Right atrium auricular region (tissue), 2 donors: Measurements from ENCODE around the gene JDP2. TPM values are rescaled to one million over a fixed set of nuclear protein-coding genes. Genes with fewer than 3 reads are reported as not detected.
"Not testable (repeated sequence)": the region's sequence is repeated elsewhere in the genome, so short reads cannot be mapped to it uniquely, and the experiment has no call there.

Experiments used
- DNase-seq: peaks from one replicate; pipeline ENCODE4 v3.0.0-alpha.2; 2019; ENCODE audit warnings: low spot score
- H3K27ac ChIP-seq, 2 donors: fragments of 200-600 bp; sonication (generic); 1 replicate in 1 of 2; 2 replicates in 1 of 2; pipeline ENCODE4 v1.5.1; 2016 to 2019
- H3K27me3 ChIP-seq, 2 donors: fragments of 200-600 bp; sonication (generic); one replicate each; pipeline versions ENCODE4 v1.5.1 to v1.6.0; 2017 to 2019
- H3K36me3 ChIP-seq: fragments of 200-600 bp; sonication (generic); one replicate; pipeline ENCODE4 v1.5.1; 2016
- H3K4me1 ChIP-seq, 2 donors: fragments of 200-600 bp; sonication (generic); one replicate each; pipeline versions ENCODE4 v1.5.1 to v1.6.0; 2017 to 2019
- H3K4me3 ChIP-seq, 2 donors: fragments of 200-600 bp; sonication (generic); 1 replicate in 1 of 2; 2 replicates in 1 of 2; pipeline ENCODE4 v1.5.1; 2017 to 2019; ENCODE audit warnings: mild to moderate bottlenecking in 1 of 2, moderate library complexity in 1 of 2
- H3K9me3 ChIP-seq, 2 donors: fragments of 200-600 bp; sonication (generic); one replicate each; pipeline ENCODE4 v1.5.1; 2019
- total RNA-seq, 2 donors: library from RNA; depleted of rRNA; stranded (reverse); fragments of >200 nt; gene quantifications; one replicate each; pipeline ENCODE4 v1.1.0, GENCODE V29; 2016
- TF ChIP-seq, protein P1 (sequence below), 2 donors: fragments of 200-600 bp; sonication (generic); IDR thresholded peaks; one replicate each; pipeline ENCODE4 v1.5.1; 2019; ENCODE audit warnings: antibody characterized with exemption in 2 of 2

The JDP2 gene
- total RNA-seq, 2 donors from 2014 or later, result 46.1 to 67.4 TPM

DNA sequence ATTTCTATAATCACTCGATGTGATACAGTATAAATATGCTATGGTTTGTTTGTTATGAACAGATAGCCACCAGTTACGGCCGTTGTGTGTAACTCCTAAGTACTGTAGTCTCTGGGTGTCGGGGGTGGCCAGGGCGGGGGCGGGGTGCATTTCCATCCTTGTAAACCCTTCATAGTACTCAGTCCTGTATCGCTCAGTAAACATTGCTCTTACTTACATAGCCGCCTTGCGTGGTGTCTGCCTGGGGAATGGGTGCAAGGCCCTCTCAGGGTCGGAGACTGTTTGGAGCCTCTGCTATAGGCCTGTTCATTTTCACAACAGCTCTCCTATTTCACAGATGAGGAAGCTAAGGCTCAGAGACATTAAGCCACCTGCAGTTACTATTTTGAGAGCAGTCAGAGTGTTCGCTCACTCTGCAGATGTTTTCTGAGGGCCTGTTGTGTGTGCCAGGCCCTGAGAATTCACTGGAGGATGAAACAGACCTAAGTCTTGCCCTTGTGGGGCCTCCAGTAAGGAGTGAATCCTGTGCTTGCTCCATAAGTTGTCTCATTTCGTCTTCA lies 42.5 kb downstream of the JDP2 start:
- Histone ChIP-seq H3K27me3 (no peaks in the 10 kb centered on the region), H3K27ac (no peak overlapping the region), H3K4me1 (peaks cover 0 to 36% of the 10 kb centered on the region in 2 donors), H3K4me3 (no peak overlapping the region), H3K36me3 (peaks cover 55% of the 10 kb centered on the region), H3K9me3 (no peaks in the 10 kb centered on the region)
- DNase-seq, result no peak
- TF ChIP-seq, protein P1, sequence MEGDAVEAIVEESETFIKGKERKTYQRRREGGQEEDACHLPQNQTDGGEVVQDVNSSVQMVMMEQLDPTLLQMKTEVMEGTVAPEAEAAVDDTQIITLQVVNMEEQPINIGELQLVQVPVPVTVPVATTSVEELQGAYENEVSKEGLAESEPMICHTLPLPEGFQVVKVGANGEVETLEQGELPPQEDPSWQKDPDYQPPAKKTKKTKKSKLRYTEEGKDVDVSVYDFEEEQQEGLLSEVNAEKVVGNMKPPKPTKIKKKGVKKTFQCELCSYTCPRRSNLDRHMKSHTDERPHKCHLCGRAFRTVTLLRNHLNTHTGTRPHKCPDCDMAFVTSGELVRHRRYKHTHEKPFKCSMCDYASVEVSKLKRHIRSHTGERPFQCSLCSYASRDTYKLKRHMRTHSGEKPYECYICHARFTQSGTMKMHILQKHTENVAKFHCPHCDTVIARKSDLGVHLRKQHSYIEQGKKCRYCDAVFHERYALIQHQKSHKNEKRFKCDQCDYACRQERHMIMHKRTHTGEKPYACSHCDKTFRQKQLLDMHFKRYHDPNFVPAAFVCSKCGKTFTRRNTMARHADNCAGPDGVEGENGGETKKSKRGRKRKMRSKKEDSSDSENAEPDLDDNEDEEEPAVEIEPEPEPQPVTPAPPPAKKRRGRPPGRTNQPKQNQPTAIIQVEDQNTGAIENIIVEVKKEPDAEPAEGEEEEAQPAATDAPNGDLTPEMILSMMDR (IDR thresholded peaks at IDR 0.05), result no peak

DNA sequence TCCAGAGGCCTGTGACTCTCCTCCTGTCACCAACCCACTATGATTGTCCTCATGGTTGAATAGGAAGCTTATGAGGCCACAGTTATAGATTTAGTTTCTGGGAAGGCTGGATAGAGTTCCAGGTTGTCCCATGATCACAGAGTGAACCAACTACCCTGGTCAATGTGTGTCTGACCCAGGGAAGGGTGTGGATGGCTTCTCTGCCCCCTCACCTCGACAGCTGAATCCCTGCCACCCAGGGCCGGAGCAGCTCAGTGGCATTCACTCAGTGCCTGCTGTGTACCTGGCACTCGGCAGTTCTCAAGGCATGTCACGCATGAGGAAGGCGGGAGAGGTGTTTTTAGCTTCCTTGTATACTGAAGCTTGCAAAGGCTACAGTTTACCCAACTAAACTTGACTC lies 43.2 kb downstream of the JDP2 start:
- TF ChIP-seq, protein P1 (IDR thresholded peaks at IDR 0.05), result no peak
- no peak overlapping the region for H3K4me3 ChIP-seq
- H3K36me3 ChIP-seq, result peaks cover 51% of the 10 kb centered on the region
- H3K4me1 ChIP-seq, result peaks cover 0 to 33% of the 10 kb centered on the region in 2 donors
- H3K9me3 ChIP-seq, result no peaks in the 10 kb centered on the region
- no peaks in the 10 kb centered on the region for H3K27me3 ChIP-seq
- H3K27ac ChIP-seq, result no peak overlapping the region
- no peak for DNase-seq

DNA sequence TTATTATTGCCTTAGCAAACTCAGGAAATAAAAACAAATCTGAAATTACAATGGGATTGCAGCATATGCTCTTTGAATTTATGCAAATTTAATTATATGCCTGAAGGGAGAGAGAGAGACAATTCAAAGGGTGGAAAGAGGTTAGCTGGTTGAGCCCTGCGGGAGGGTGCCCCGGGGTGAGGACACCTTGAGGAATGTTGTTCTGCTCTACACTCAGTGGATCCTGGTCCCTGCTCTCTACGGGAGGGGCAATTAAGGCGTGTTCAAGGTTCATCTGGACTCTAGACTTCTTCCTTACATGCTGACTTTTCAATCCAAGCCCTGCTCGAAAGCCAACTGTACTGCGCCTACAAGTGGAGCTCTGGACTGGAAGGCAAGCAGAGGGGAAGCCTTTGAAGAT lies 46.3 kb downstream of the JDP2 start:
- DNase-seq, result not testable (repeated sequence)
- H3K36me3 ChIP-seq, result peaks cover 42% of the 10 kb centered on the region

DNA sequence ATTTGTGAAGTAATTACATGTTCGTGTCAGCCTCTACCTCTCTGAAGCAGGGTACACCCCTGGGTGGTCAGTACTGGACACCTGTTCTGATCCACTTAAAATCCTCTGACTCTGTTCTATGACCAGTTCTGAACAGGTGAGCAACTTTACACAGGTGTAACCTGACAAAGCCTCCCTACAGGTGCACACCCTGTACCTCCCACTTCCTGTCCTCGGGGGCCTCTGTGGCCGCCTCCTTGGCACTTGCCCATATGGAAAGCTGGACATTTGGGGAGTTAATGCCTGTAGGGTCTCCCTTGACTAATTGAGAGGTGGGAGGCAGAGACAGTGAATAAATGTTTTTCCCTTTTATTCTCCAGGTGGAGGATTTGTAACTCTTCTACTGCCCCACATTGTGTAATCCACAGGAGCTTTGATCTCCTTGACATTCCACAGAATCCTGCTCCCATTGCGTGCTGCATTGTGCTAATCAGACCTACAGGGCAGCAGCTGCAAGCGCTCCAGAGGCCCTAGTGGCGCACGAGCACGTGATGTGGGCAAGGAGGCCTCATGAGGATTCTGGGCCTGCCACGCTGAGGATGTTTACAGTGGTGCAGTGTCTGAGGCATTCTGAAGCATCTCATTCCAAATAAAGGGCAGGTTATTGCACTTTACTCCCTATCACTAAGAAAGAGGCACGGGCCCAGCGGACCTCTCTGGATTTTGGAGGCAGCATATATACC lies 48.6 kb downstream of the JDP2 start:
- TF ChIP-seq, protein P1 (IDR thresholded peaks at IDR 0.05), result no peak
- peaks cover 0 to 5% of the 10 kb centered on the region in 2 donors for H3K4me1 ChIP-seq
- H3K4me3 ChIP-seq, result no peak overlapping the region
- peaks cover 18% of the 10 kb centered on the region for H3K36me3 ChIP-seq
- no peak overlapping the region for H3K27ac ChIP-seq
- no peaks in the 10 kb centered on the region for H3K27me3 ChIP-seq
- H3K9me3 ChIP-seq, result no peaks in the 10 kb centered on the region
- DNase-seq, result no peak

More for the DNA sequence above, 46.3 kb downstream of the JDP2 start:
- not testable (repeated sequence) for H3K4me3 ChIP-seq, H3K9me3 ChIP-seq, H3K27me3 ChIP-seq, H3K4me1 ChIP-seq, H3K27ac ChIP-seq

DNA sequence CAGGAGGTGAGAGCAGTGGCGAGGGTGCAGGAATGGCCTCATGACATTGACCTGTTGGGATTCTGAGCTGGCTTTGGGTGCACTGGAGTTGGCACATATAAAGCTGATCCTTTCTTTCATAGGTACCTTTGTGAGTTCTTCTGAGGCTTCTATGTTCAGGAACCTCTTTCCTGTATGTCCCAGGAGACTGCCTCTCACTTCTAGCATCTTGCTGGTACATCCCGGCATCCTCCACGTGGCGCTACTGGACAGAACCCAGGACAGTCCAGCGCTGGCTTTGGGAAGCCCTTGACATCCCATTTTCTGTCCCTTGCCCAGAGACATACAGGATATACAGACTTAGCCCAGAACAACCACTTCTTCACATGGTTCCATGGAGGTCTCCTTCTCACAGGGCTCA lies 50.1 kb downstream of the JDP2 start:
- no peak overlapping the region for H3K4me3 ChIP-seq
- H3K4me1 ChIP-seq, result peaks cover 0 to 5% of the 10 kb centered on the region in 2 donors
- H3K36me3 ChIP-seq, result peaks cover 4% of the 10 kb centered on the region
- H3K9me3 ChIP-seq, result no peaks in the 10 kb centered on the region
- H3K27ac ChIP-seq, result no peak overlapping the region
- no peak for DNase-seq
- H3K27me3 ChIP-seq, result no peaks in the 10 kb centered on the region
- TF ChIP-seq, protein P1 (IDR thresholded peaks at IDR 0.05), result no peak

DNA sequence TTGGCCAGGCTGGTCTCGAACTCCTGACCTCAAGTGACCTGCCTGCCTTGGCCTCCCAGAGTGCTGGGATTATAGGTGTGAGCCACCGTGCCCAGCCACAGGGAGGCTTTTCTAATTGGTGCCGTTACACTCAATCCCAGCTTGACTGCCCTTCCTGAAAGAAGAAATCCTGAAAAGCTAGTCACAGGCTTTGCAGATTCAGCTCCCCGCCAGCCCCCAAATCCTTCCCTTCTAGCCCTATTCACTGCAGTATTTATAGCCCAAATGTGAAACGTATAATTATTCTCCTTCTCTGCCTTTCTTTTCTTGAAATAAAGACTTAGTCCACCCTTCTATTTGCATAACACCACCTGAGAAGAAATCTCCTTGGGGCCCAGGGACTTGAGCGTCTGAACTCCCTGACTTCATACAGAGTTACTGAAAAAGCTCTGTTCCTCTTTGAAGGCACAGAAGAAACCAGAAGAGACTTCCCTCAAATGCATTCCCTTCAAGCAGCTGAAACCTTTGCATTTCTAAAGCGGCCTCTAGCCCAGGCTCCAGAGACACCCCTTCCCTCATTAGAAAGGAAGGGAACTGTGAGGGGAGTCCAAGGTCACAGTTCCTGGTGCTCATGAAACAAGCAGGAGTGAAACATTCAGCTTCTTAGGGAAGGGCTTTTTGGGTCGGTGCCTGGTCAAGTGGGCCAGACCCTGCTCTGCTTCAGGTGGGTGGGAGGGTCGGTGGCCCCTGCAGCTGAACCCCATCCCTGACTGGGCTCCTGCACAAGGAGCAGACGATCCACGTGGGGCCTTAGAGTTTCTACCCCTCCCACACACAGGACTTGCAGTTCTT lies 52.2 kb downstream of the JDP2 start:
- Histone ChIP-seq H3K4me3 (no peak overlapping the region), H3K9me3 (no peaks in the 10 kb centered on the region), H3K4me1 (peaks cover 0 to 5% of the 10 kb centered on the region in 2 donors), H3K36me3 (no peaks in the 10 kb centered on the region), H3K27ac (no peak overlapping the region), H3K27me3 (no peaks in the 10 kb centered on the region)
- no peak for DNase-seq
- TF ChIP-seq, protein P1 (IDR thresholded peaks at IDR 0.05), result no peak
